HepG2 (cell line): ENCODE data around the gene PIEZO2. TPM values are rescaled to one million over a fixed set of nuclear protein-coding genes. Genes with fewer than 3 reads are reported as not detected.
A peak's percentile ranks its signal among the peaks of the same experiment; 100 is the strongest.
"Not testable (repeated sequence)": the region's sequence is repeated elsewhere in the genome, so short reads cannot be mapped to it uniquely, and the experiment has no call there.

Experiments used
- ATAC-seq: fragments of 200-7000 bp; cut with Tn5 transposase; 3 replicates; pipeline ENCODE4 v1.9.1; 2020; ENCODE audit warnings: mild to moderate bottlenecking, moderate library complexity
- BruUV-seq: library from RNA; stranded (reverse); fragments of 400-500 nt; replicated peaks from 2 replicates; lab custom pipeline; 2021; lab: Mats Ljungman, UMichigan
- CTCF ChIA-PET: fragments of 300-600 bp; formaldehyde crosslinking; extraction: SDS; loops from one replicate; lab custom pipeline; 2021; ENCODE audit warnings: low total read pairs, inconsistent platforms, low intra/inter-chr PET ratio; lab: Yijun Ruan, JAX
- POLR2A ChIA-PET: fragments of 350-600 bp; sonication (Branson Sonifier 250); formaldehyde crosslinking; loops from one replicate; lab custom pipeline; 2020; ENCODE audit warnings: antibody characterized with exemption, inconsistent platforms; lab: Yijun Ruan, JAX
- DNase-seq: peaks from one replicate; pipeline ENCODE4 v3.0.0-alpha.2; 2015; ENCODE audit warnings: low spot score
- FAIRE-seq: peaks from 3 replicates; lab custom pipeline; 2011; peaks lifted over from hg19 to GRCh38; lab: Jason Lieb, UNC
- H2AFZ ChIP-seq: one replicate; pipeline ENCODE4 v1.6.1; 2011; ENCODE audit warnings: low read length, inconsistent platforms
- H3K27ac ChIP-seq: fragments of 300-600 bp; 3 replicates; pipeline ENCODE4 v1.8.0; 2011; ENCODE audit warnings: mixed run types, mild to moderate bottlenecking, mixed read lengths, low read length, inconsistent platforms; ENCODE audit not compliant: insufficient read depth; ENCODE audit errors: extremely low read length
- H3K27me3 ChIP-seq, 2 experiments: fragments of 200-600 bp in 1 of 2; 2 replicates in 1 of 2; 3 replicates in 1 of 2; pipeline versions ENCODE4 v1.6.0 to v1.8.0; 2011; ENCODE audit warnings: low read length in 2 of 2, mild to moderate bottlenecking in 2 of 2, moderate library complexity in 2 of 2, inconsistent platforms in 1 of 2; ENCODE audit not compliant: insufficient read depth in 2 of 2, control insufficient read depth in 1 of 2
- H3K36me3 ChIP-seq, 2 experiments: fragments of 200-600 bp in 1 of 2; replicated peaks in 1 of 2; 2 replicates in 1 of 2; 3 replicates in 1 of 2; pipeline versions ENCODE4 v1.5.1 to v1.8.0; 2011; ENCODE audit warnings: low read length in 2 of 2, inconsistent platforms in 1 of 2; ENCODE audit not compliant: insufficient read depth in 2 of 2, control insufficient read depth in 1 of 2
- H3K4me1 ChIP-seq: 2 replicates; pipeline ENCODE4 v1.5.1; 2012; ENCODE audit warnings: low read length, inconsistent platforms; ENCODE audit not compliant: insufficient read depth
- H3K4me2 ChIP-seq: 2 replicates; pipeline ENCODE4 v1.6.0; 2011; ENCODE audit warnings: low read depth, low read length, inconsistent platforms
- H3K4me3 ChIP-seq, 3 experiments: fragments of 200-600 bp in 1 of 3; sonication (generic), shearing (Covaris generic) in 1 of 3; replicated peaks in 1 of 3; 2 replicates each; pipeline ENCODE4 v1.5.1; 2011 to 2016; ENCODE audit warnings: low read length in 3 of 3, inconsistent platforms in 2 of 3, low read depth in 2 of 3, mild to moderate bottlenecking in 2 of 3, control low read depth in 1 of 3, mixed read lengths in 1 of 3; ENCODE audit not compliant: insufficient read depth in 1 of 3
- H3K79me2 ChIP-seq: one replicate; pipeline ENCODE4 v1.6.1; 2011; ENCODE audit warnings: low read length, inconsistent platforms; ENCODE audit not compliant: insufficient read depth
- H3K9ac ChIP-seq: 2 replicates; pipeline ENCODE4 v1.6.0; 2011; ENCODE audit warnings: mild to moderate bottlenecking, low read depth, low read length, inconsistent platforms; ENCODE audit not compliant: insufficient read depth
- H3K9me3 ChIP-seq: 2 replicates; pipeline ENCODE4 v1.5.1; 2012; ENCODE audit warnings: mild to moderate bottlenecking, low read length
- H4K20me1 ChIP-seq: 2 replicates; pipeline ENCODE4 v1.6.0; 2011; ENCODE audit warnings: inconsistent platforms, mild to moderate bottlenecking, low read length, moderate library complexity; ENCODE audit not compliant: insufficient read depth
- ATF7 ChIP-seq, 2 experiments: fragments of 450-650 bp in 1 of 2; sonication (generic) in 1 of 2; formaldehyde crosslinking in 1 of 2; IDR thresholded peaks; 2 replicates each; pipeline versions ENCODE4 v1.4.0 to v1.6.1; 2016 to 2020; ENCODE audit warnings: antibody characterized with exemption in 1 of 2, mild to moderate bottlenecking in 1 of 2, missing genetic modification reagents in 1 of 2
- CEBPB ChIP-seq: IDR thresholded peaks from 2 replicates; pipeline ENCODE4 v1.6.1; 2011; ENCODE audit warnings: low read depth, low read length, improper control_type of control experiment, borderline replicate concordance
- CEBPG ChIP-seq: IDR thresholded peaks from 2 replicates; pipeline ENCODE4 v1.6.1; 2016
- FOXA3 ChIP-seq: IDR thresholded peaks from 2 replicates; pipeline ENCODE4 v1.6.1; 2016; ENCODE audit warnings: missing genetic modification reagents, missing compliant biosample characterization
- FOXP1 ChIP-seq, 2 experiments: fragments of 450-650 bp in 1 of 2; IDR thresholded peaks; 2 replicates each; pipeline ENCODE4 v1.6.1; 2017 to 2018; ENCODE audit warnings: antibody characterized with exemption in 1 of 2
- GATAD2A ChIP-seq: IDR thresholded peaks from 2 replicates; pipeline ENCODE4 v1.6.1; 2016
- PITX1 ChIP-seq: sonication (generic); formaldehyde crosslinking; IDR thresholded peaks from 2 replicates; pipeline ENCODE4 v1.5.1; 2020; ENCODE audit warnings: mild to moderate bottlenecking, missing genetic modification reagents
- RARA ChIP-seq: IDR thresholded peaks from 2 replicates; pipeline ENCODE4 v1.6.1; 2016; ENCODE audit warnings: missing genetic modification reagents, missing compliant biosample characterization
- WGBS: methylation state at CpG from one replicate; pipeline ENCODE4 v1.1.6; 2017; ENCODE audit warnings: low lambda C conversion rate; 5-methylcytosine and 5-hydroxymethylcytosine counted together
- in situ Hi-C: cut with HindIII; loops from 2 replicates; pipeline ENCODE4 v1.10.0; 2017; ENCODE audit warnings: low pct_unique_long_range_greater_than_20kb; ENCODE audit not compliant: extremely low pct_ligation_motif_present
- intact Hi-C: fragments of 100-400 bp; cut with micrococcal nuclease; formaldehyde crosslinking; loops from one replicate; pipeline ENCODE4 v1.10.0; 2022; ENCODE audit not compliant: unreplicated experiment
- polyA plus RNA-seq, 8 experiments: library from polyadenylated mRNA; depleted of rRNA in 3 of 8; stranded (reverse) in 7 of 8; unstranded in 1 of 8; fragments of >200 nt; fragmentation: Illumina TruSeq in 4 of 8; extraction: Trizol in 4 of 8; gene quantifications; 2 replicates each; pipeline versions ENCODE4 v1.2.1 to v1.2.3, GENCODE V29; 2011 to 2016; ENCODE audit warnings: low read depth in 4 of 8, missing spikeins in 1 of 8, mixed read lengths in 1 of 8; ENCODE audit not compliant: insufficient read depth in 1 of 8
- total RNA-seq, 5 experiments: library from RNA; depleted of rRNA; stranded (reverse); fragments of >200 nt; fragmentation: Illumina TruSeq; extraction: Trizol; gene quantifications; 2 replicates each; pipeline ENCODE4 v1.2.3, GENCODE V29; 2016; ENCODE audit warnings: low read depth in 1 of 5
- TF ChIP-seq, protein P1 (sequence below): IDR thresholded peaks from 2 replicates; pipeline ENCODE4 v1.4.0; 2020; ENCODE audit warnings: mild to moderate bottlenecking, missing genetic modification reagents

The PIEZO2 gene
- total and polyA plus RNA-seq, 2 of the 13 experiments (the other 11 are each of a cell fraction or from before 2014, with no cell fraction given) = 15.2 to 27.2 TPM

DNA sequence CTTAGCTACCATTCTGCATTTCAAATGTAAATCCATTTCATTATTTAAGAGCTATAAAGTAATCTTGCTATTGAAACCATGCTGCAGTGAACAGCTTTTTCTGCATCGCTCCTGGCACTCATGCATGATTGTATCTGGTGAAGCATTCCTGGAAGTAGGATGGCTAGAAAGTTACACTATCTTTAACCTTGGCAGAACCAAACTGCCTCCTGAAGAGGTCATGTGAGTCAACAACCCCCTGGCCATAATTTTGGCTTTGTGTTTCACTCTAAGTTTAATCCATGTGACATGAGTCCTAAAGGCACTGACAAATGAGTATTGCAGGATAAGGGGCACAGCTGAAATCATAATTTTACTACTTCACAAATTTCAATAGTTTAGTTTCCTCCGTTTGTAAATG, 526.4 kb downstream of the PIEZO2 start:
- H3K4me1 ChIP-seq, intact Hi-C loops, H3K36me3 ChIP-seq, H2AFZ ChIP-seq, H3K9ac ChIP-seq, BruUV-seq, H3K4me3 ChIP-seq, H3K27me3 ChIP-seq, DNase-seq, POLR2A ChIA-PET, H3K9me3 ChIP-seq, CTCF ChIA-PET, FAIRE-seq, H3K27ac ChIP-seq, H4K20me1 ChIP-seq, ATAC-seq, H3K79me2 ChIP-seq, H3K4me2 ChIP-seq, in situ Hi-C loops: not testable (repeated sequence)
- WGBS = 44% methylated on average over 1 of the region's 2 CpGs

DNA sequence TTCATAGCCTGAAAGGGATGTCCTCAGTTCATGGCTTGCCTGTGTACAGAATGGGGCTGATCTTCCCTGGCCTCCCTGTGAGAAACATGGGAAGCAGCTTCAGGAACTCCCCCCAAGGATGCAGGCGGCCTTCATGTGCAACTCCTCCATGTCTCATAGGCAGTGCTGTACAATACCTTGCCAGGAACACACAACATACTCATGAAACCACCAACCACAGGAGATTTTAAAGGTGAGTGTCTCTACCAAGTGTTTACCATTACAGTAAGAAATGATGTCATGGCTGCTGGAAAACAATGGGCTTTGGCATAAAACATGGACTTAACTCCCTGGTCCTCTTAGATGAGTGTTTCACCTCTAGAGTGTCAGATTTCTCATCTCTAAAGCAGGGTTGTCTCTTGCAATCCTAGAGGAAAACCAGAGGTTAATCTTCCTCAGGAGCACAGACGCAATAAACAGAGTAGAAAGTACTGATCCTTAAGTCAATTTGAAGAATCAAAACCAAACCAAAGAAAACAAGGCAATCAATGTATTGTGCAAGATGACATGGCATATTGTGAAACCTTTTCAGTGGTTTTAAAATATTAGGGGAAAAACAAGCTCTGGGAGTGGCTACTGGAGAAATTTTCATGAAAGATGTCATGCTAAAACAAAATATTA, 528.6 kb downstream of the PIEZO2 start:
- H3K9me3 ChIP-seq; POLR2A ChIA-PET; in situ Hi-C loops; BruUV-seq; H3K36me3 ChIP-seq; H3K9ac ChIP-seq; H3K4me1 ChIP-seq; H3K4me3 ChIP-seq; H3K27me3 ChIP-seq; H3K79me2 ChIP-seq; H2AFZ ChIP-seq; H3K4me2 ChIP-seq; CTCF ChIA-PET; H3K27ac ChIP-seq; FAIRE-seq; H4K20me1 ChIP-seq; ATAC-seq; intact Hi-C loops; TF ChIP-seq ATF7 (CRISPR knock-in tag; IDR thresholded peaks at IDR 0.05); FOXP1 (IDR thresholded peaks at IDR 0.05): not testable (repeated sequence)
- TF ChIP-seq CEBPB = peak; percentile 74; the same call in 1 of the 2 replicates
- peak; percentile 39; the same call in 1 of the 2 replicates for TF ChIP-seq CEBPG (CRISPR knock-in tag)
- TF ChIP-seq ATF7 (IDR thresholded peaks at IDR 0.05) = peak; percentile 20; the same call in 1 of the 2 replicates
- 0 out of 2 replicates have a peak, but pooled peaks have one; percentile 11 for TF ChIP-seq RARA (CRISPR knock-in tag)
- peak; percentile 46; the same call in 1 of the 2 replicates for TF ChIP-seq FOXP1 (CRISPR knock-in tag; IDR thresholded peaks at IDR 0.05)
- TF ChIP-seq, protein P1, sequence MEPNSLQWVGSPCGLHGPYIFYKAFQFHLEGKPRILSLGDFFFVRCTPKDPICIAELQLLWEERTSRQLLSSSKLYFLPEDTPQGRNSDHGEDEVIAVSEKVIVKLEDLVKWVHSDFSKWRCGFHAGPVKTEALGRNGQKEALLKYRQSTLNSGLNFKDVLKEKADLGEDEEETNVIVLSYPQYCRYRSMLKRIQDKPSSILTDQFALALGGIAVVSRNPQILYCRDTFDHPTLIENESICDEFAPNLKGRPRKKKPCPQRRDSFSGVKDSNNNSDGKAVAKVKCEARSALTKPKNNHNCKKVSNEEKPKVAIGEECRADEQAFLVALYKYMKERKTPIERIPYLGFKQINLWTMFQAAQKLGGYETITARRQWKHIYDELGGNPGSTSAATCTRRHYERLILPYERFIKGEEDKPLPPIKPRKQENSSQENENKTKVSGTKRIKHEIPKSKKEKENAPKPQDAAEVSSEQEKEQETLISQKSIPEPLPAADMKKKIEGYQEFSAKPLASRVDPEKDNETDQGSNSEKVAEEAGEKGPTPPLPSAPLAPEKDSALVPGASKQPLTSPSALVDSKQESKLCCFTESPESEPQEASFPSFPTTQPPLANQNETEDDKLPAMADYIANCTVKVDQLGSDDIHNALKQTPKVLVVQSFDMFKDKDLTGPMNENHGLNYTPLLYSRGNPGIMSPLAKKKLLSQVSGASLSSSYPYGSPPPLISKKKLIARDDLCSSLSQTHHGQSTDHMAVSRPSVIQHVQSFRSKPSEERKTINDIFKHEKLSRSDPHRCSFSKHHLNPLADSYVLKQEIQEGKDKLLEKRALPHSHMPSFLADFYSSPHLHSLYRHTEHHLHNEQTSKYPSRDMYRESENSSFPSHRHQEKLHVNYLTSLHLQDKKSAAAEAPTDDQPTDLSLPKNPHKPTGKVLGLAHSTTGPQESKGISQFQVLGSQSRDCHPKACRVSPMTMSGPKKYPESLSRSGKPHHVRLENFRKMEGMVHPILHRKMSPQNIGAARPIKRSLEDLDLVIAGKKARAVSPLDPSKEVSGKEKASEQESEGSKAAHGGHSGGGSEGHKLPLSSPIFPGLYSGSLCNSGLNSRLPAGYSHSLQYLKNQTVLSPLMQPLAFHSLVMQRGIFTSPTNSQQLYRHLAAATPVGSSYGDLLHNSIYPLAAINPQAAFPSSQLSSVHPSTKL (CRISPR knock-in tag) = peak; percentile 51
- TF ChIP-seq GATAD2A (CRISPR knock-in tag) = peak; percentile 80
- peak; percentile 49; the same call in 1 of the 2 replicates for TF ChIP-seq PITX1 (CRISPR knock-in tag)
- TF ChIP-seq FOXA3 (CRISPR knock-in tag) = peak; percentile 34; the same call in 1 of the 2 replicates
- peak; percentile 4 for DNase-seq
- WGBS = 0% methylated on average over 1 of the region's 2 CpGs
